Spleen (tissue), 11 donors: ENCODE results near the gene TFB2M. TPM values are rescaled to one million over a fixed set of nuclear protein-coding genes. Genes with fewer than 3 reads are reported as not detected.

Source experiments
- DNase-seq: peaks from one replicate; pipeline ENCODE4 v3.0.0-alpha.2; 2020
- H3K27ac ChIP-seq, 8 donors: fragments of 200-600 bp; sonication (generic) in 7 of 8; 1 replicate in 4 of 8; 2 replicates in 4 of 8; pipeline versions ENCODE4 v1.5.0 to v1.8.0; 2016 to 2021; ENCODE audit warnings: inconsistent platforms in 4 of 8, mild to moderate bottlenecking in 4 of 8, moderate library complexity in 1 of 8
- H3K27me3 ChIP-seq, 7 donors: fragments of 200-600 bp; sonication (generic) in 6 of 7; replicated peaks in 1 of 7; 1 replicate in 4 of 7; 2 replicates in 3 of 7; pipeline versions ENCODE4 v1.5.0 to v1.8.0; 2016 to 2021; ENCODE audit warnings: inconsistent platforms in 3 of 7, mild to moderate bottlenecking in 1 of 7
- H3K36me3 ChIP-seq, 6 donors: fragments of 200-600 bp; sonication (generic) in 5 of 6; 1 replicate in 4 of 6; 2 replicates in 2 of 6; pipeline versions ENCODE4 v1.5.0 to v1.8.0; 2016 to 2021; ENCODE audit warnings: inconsistent platforms in 2 of 6
- H3K4me1 ChIP-seq, 6 donors: fragments of 200-600 bp; sonication (generic) in 5 of 6; 1 replicate in 3 of 6; 2 replicates in 3 of 6; pipeline versions ENCODE4 v1.5.0 to v1.8.0; 2016 to 2021; ENCODE audit warnings: inconsistent platforms in 3 of 6
- H3K4me3 ChIP-seq, 8 donors: fragments of 200-600 bp; sonication (generic) in 7 of 8; 1 replicate in 4 of 8; 2 replicates in 4 of 8; pipeline versions ENCODE4 v1.5.0 to v1.8.0; 2016 to 2021; ENCODE audit warnings: inconsistent platforms in 4 of 8, mild to moderate bottlenecking in 4 of 8, moderate library complexity in 2 of 8
- H3K9me3 ChIP-seq, 8 donors: fragments of 200-600 bp; sonication (generic) in 7 of 8; 1 replicate in 4 of 8; 2 replicates in 4 of 8; pipeline versions ENCODE4 v1.5.0 to v1.8.0; 2016 to 2021; ENCODE audit warnings: inconsistent platforms in 4 of 8
- POLR2A ChIP-seq, 3 donors: fragments of 450-650 bp; IDR thresholded peaks; one replicate each; pipeline ENCODE4 v1.5.1; 2017; ENCODE audit warnings: antibody characterized with exemption in 3 of 3, mild to moderate bottlenecking in 1 of 3
- POLR2AphosphoS5 ChIP-seq, 3 donors: sonication (generic); formaldehyde crosslinking; IDR thresholded peaks; one replicate each; pipeline ENCODE4 v1.5.1; 2017; ENCODE audit warnings: antibody characterized with exemption in 3 of 3
- WGBS, 5 donors: extraction: QIAGEN DNeasy Blood & Tissue Kit in 3 of 5; methylation state at CpG; one replicate each; pipeline versions ENCODE4 v1.1.5 to v1.1.7; 2013 to 2018; 5-methylcytosine and 5-hydroxymethylcytosine counted together
- intact Hi-C: fragments of 100-400 bp; cut with DNase I; formaldehyde crosslinking; loops from one replicate; pipeline ENCODE4 v1.15.0; 2023; ENCODE audit warnings: low total_unique reads
- polyA plus RNA-seq, 3 donors: library from polyadenylated mRNA; stranded (reverse); fragments of 200-250 nt; gene quantifications; one replicate each; pipeline ENCODE4 v1.2.1, GENCODE V29; 2013
- total RNA-seq, 7 donors: library from RNA; depleted of rRNA in 3 of 7; stranded (reverse); fragments of >200 nt in 3 of 7; fragmentation: NEBNext Ultra II Directional in 4 of 7; extraction: Animal tissue kit (Norgen Biotek cat#: 25700) in 4 of 7; gene quantifications; one replicate each; pipeline versions ENCODE4 v1.1.0 to v1.2.1, GENCODE V29; 2016 to 2021
- TF ChIP-seq, protein P1 (sequence below), 11 experiments: fragments of 200-600 bp in 7 of 11; fragments of 450-650 bp in 4 of 11; sonication (generic) in 4 of 11; IDR thresholded peaks in 8 of 11; conservative IDR thresholded peaks in 3 of 11; 1 replicate in 7 of 11; 2 replicates in 4 of 11; pipeline versions ENCODE4 v1.4.0 to v1.8.0; 2016 to 2021; ENCODE audit warnings: antibody characterized with exemption in 11 of 11, inconsistent platforms in 4 of 11, mild to moderate bottlenecking in 1 of 11
- donor health status: healthy with polysubstance abuse.
- donor health status: DM: no; HTN: no; CAD: no; lungs with moderate emphysema.
- donor health status: DM: no; HTN: no; CAD: no.
- donor health status: Bipolar disorder and iron deficiency.
- donor health status: healthy.
- donor health status: DM: no; HTN: no; CAD: no.
- donor health status: DM: yes; HTN: yes; CAD: no.

TFB2M gene
- total and polyA plus RNA-seq, 10 donors: 7.2 to 11.9 (median 8.8) TPM

DNA sequence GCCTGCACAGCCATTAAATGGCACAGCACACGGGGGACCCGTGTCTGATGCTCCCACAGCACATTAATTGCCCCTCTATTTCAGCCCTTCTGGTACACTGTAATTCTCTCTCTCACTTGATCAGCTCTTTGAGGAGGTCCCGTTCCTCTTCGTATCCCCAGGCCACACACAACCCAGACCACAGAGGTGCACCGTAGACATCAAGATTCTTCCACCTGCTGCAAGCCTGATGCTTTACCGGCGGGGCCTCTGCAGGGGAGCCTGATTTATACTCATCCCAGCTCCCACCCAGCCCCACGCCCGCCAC lies 59.7 kb downstream of the TFB2M start:
- H3K36me3 ChIP-seq: no peaks in the 10 kb centered on the region
- 4 to 10% (median 6%) methylated on average over 9 of the region's 9 CpGs for WGBS, 5 donors
- H3K27ac ChIP-seq: peak overlapping the region in 4 of 8 donors; percentile 56 to 79 (median 74)
- intact Hi-C loops: loop anchor here (10.0 kb wide), 1 partner anchor 248 kb away; no protein-coding TSS in a partner anchor
- no peaks in the 10 kb centered on the region for H3K9me3 ChIP-seq
- H3K27me3 ChIP-seq: no peaks in the 10 kb centered on the region
- no peak for DNase-seq
- H3K4me1 ChIP-seq: peaks cover 4 to 21% (median 15%) of the 10 kb centered on the region in 6 donors
- peak overlapping the region; percentile 59 to 96 (median 93) for H3K4me3 ChIP-seq
- TF ChIP-seq, protein P1, sequence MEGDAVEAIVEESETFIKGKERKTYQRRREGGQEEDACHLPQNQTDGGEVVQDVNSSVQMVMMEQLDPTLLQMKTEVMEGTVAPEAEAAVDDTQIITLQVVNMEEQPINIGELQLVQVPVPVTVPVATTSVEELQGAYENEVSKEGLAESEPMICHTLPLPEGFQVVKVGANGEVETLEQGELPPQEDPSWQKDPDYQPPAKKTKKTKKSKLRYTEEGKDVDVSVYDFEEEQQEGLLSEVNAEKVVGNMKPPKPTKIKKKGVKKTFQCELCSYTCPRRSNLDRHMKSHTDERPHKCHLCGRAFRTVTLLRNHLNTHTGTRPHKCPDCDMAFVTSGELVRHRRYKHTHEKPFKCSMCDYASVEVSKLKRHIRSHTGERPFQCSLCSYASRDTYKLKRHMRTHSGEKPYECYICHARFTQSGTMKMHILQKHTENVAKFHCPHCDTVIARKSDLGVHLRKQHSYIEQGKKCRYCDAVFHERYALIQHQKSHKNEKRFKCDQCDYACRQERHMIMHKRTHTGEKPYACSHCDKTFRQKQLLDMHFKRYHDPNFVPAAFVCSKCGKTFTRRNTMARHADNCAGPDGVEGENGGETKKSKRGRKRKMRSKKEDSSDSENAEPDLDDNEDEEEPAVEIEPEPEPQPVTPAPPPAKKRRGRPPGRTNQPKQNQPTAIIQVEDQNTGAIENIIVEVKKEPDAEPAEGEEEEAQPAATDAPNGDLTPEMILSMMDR (IDR thresholded peaks at IDR 0.05 in 8 of 11, conservative IDR thresholded peaks at IDR 0.05 in 3 of 11): no peak
- no peak for TF ChIP-seq POLR2AphosphoS5 (IDR thresholded peaks at IDR 0.05)
- TF ChIP-seq POLR2A (IDR thresholded peaks at IDR 0.05): no peak

DNA sequence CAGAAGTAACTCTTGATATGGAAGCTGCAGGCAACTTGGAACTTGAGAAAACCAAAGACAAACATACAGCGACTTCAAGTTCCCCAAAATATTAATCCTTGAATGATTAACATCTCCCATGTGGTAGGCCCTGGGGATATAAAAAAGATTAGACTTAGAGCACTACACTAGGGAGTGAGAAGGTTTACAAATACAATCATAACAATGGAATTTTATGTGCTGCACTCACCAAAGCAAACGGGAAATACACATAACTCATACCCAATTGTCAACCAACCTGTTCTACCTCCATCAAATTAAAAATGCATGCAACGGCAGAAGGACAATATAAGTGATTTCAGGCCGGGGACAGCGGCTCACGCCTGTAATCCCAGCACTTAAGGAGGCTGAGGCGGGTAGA lies 62.7 kb downstream of the TFB2M start:
- Histone ChIP-seq H3K9me3 (no peaks in the 10 kb centered on the region), H3K4me1 (peaks cover 4 to 21% (median 15%) of the 10 kb centered on the region in 6 donors), H3K27me3 (no peaks in the 10 kb centered on the region), H3K4me3 (no peak overlapping the region), H3K27ac (no peak overlapping the region), H3K36me3 (no peaks in the 10 kb centered on the region)
- intact Hi-C loops: loop anchor here (10.0 kb wide), 1 partner anchor 251 kb away; no protein-coding TSS in a partner anchor
- 77 to 91% (median 79%) methylated on average over 7 of the region's 7 CpGs for WGBS, 5 donors
- TF ChIP-seq POLR2A (IDR thresholded peaks at IDR 0.05): no peak
- TF ChIP-seq POLR2AphosphoS5 (IDR thresholded peaks at IDR 0.05): no peak
- TF ChIP-seq, protein P1 (IDR thresholded peaks at IDR 0.05 in 8 of 11, conservative IDR thresholded peaks at IDR 0.05 in 3 of 11): no peak
- DNase-seq: no peak

- H3K36me3 ChIP-seq: no peaks in the 10 kb centered on the region
- WGBS, 5 donors: 50 to 53% (median 50%) methylated on average over 2 of the region's 2 CpGs
- H3K27me3 ChIP-seq: no peaks in the 10 kb centered on the region
- H3K9me3 ChIP-seq: no peaks in the 10 kb centered on the region
- no peak for DNase-seq
- no peak overlapping the region for H3K27ac ChIP-seq
- intact Hi-C loops: loop anchor here (2.0 kb wide), 1 partner anchor 199 kb away; no protein-coding TSS in a partner anchor
- peaks cover 0 to 10% (median 5%) of the 10 kb centered on the region in 6 donors for H3K4me1 ChIP-seq
- no peak overlapping the region for H3K4me3 ChIP-seq
- TF ChIP-seq, protein P1 (IDR thresholded peaks at IDR 0.05 in 8 of 11, conservative IDR thresholded peaks at IDR 0.05 in 3 of 11): peak; percentile 42 to 79 (median 70)
- no peak for TF ChIP-seq POLR2A (IDR thresholded peaks at IDR 0.05)
These were observed 68.6 kb downstream of the TFB2M start for GRCh38 chr1:246497331-246497915.

DNA sequence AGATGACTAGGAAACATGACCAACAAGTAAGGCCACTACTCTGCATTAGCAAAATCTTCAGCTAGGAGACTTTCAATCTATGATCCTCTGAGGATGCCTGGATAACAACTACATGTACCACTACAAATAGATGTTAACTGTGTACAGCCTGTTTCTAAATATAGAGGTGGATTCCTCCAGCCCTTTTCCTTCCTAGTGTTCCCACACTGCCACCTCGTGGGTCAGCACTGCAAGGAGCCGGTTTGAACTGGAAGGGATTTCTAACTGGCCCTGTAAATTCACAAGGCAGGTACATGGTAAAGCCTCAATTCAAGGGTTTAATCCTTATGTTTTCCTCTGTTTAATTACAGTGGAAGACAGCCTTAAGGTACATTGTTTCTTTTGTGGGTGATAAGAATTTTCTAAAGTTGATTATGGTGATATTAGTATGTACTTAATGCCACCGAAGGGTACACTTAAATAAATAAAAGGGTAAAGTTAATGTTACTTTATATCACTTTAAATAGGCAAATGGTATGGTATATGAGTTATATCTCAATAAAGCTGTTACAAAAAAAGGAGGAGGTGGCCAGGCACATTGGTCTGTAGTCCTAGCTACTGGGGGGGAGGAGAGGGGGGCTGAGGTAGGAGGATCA lies 73.3 kb downstream of the TFB2M start:
- H3K4me1 ChIP-seq: peaks cover 0 to 7% (median 5%) of the 10 kb centered on the region in 6 donors
- H3K36me3 ChIP-seq: no peaks in the 10 kb centered on the region
- intact Hi-C loops: no loop called here
- no peak for DNase-seq
- H3K27ac ChIP-seq: no peak overlapping the region
- no peaks in the 10 kb centered on the region for H3K27me3 ChIP-seq
- 33 to 36% (median 35%) methylated on average over 3 of the region's 3 CpGs for WGBS, 5 donors
- no peak overlapping the region for H3K4me3 ChIP-seq
- no peaks in the 10 kb centered on the region for H3K9me3 ChIP-seq
- no peak for TF ChIP-seq POLR2AphosphoS5 (IDR thresholded peaks at IDR 0.05)
- TF ChIP-seq, protein P1 (IDR thresholded peaks at IDR 0.05 in 8 of 11, conservative IDR thresholded peaks at IDR 0.05 in 3 of 11): peak in 9 of 11 experiments; percentile 16 to 67 (median 53)
